Esophagus muscularis mucosa (tissue), 4 donors: ENCODE measurements around the gene TMEM95. TPM values are rescaled to one million over a fixed set of nuclear protein-coding genes. Genes with fewer than 3 reads are reported as not detected.
"Not testable (repeated sequence)": the region's sequence is repeated elsewhere in the genome, so short reads cannot be mapped to it uniquely, and the experiment has no call there.

Experiments used
- DNase-seq: peaks from one replicate; pipeline ENCODE4 v3.0.0-alpha.2; 2017; ENCODE audit errors: extremely low spot score
- H3K27ac ChIP-seq, 4 donors: fragments of 200-600 bp; sonication (generic); replicated peaks in 1 of 4; 1 replicate in 3 of 4; 2 replicates in 1 of 4; pipeline ENCODE4 v1.5.1; 2016 to 2019; ENCODE audit warnings: mild to moderate bottlenecking in 1 of 4
- H3K27me3 ChIP-seq, 4 donors: fragments of 200-600 bp; sonication (generic); one replicate each; pipeline versions ENCODE4 v1.5.1 to v1.6.0; 2016 to 2019
- H3K36me3 ChIP-seq, 4 donors: fragments of 200-600 bp; sonication (generic); one replicate each; pipeline ENCODE4 v1.5.1; 2016 to 2019
- H3K4me1 ChIP-seq, 4 donors: fragments of 200-600 bp; sonication (generic); one replicate each; pipeline ENCODE4 v1.5.1; 2016 to 2019
- H3K4me3 ChIP-seq, 4 donors: fragments of 200-600 bp; sonication (generic); 1 replicate in 2 of 4; 2 replicates in 2 of 4; pipeline ENCODE4 v1.5.1; 2016 to 2019; ENCODE audit warnings: mild to moderate bottlenecking in 4 of 4, moderate library complexity in 1 of 4
- H3K9me3 ChIP-seq, 4 donors: fragments of 200-600 bp; sonication (generic); 1 replicate in 3 of 4; 2 replicates in 1 of 4; pipeline ENCODE4 v1.5.1; 2016 to 2019
- CTCF ChIP-seq, 3 experiments: fragments of 200-600 bp in 2 of 3; fragments of 450-650 bp in 1 of 3; sonication (generic) in 2 of 3; IDR thresholded peaks; one replicate each; pipeline ENCODE4 v1.5.1; 2017 to 2019; ENCODE audit warnings: antibody characterized with exemption in 3 of 3, mild to moderate bottlenecking in 2 of 3, moderate library complexity in 1 of 3
- EP300 ChIP-seq: sonication (generic); formaldehyde crosslinking; IDR thresholded peaks from one replicate; pipeline ENCODE4 v1.6.1; 2017; ENCODE audit warnings: antibody characterized with exemption
- POLR2A ChIP-seq: fragments of 450-650 bp; IDR thresholded peaks from one replicate; pipeline ENCODE4 v1.6.1; 2017; ENCODE audit warnings: antibody characterized with exemption, moderate library complexity, mild to moderate bottlenecking, low read depth
- POLR2AphosphoS5 ChIP-seq, 2 donors: sonication (generic); formaldehyde crosslinking; IDR thresholded peaks; one replicate each; pipeline ENCODE4 v1.6.1; 2017; ENCODE audit warnings: antibody characterized with exemption in 2 of 2
- WGBS: methylation state at CpG from one replicate; pipeline ENCODE4 v1.1.5; 2018; 5-methylcytosine and 5-hydroxymethylcytosine counted together
- intact Hi-C: fragments of 100-400 bp; cut with DNase I; formaldehyde crosslinking; loops from one replicate; pipeline ENCODE4 v1.15.1; 2023
- total RNA-seq, 4 donors: library from RNA; depleted of rRNA; stranded (reverse); fragments of >200 nt; gene quantifications; one replicate each; pipeline versions ENCODE4 v1.1.0 to v1.2.1, GENCODE V29; 2016

TMEM95 gene
- total RNA-seq, 4 donors from 2014 or later: 0.42 TPM; not detected in 3

DNA sequence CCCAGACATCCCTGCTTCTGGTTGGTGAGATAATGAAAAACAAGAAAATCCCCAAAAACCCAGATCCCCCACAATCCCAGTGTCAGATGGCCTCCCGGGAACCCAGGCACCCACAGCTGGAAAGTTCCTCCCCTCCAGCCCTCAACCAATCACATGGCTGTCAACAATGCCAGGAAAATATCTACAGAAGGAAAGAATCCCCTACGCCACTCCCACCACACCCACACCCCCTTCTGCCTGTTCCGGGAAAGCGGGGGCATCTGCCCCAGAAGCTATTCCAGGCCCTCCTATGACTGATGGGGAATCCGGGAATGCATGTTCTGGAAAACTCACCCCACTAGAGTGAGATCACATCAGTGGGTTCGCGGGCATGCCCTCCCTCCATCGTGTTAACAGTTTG is 1.8 kb downstream of the TMEM95 start:
- no peaks in the 10 kb centered on the region for H3K9me3 ChIP-seq
- no peak for TF ChIP-seq CTCF (IDR thresholded peaks at IDR 0.05)
- no peak for TF ChIP-seq POLR2A
- TF ChIP-seq EP300: no peak
- TF ChIP-seq POLR2AphosphoS5 (IDR thresholded peaks at IDR 0.05): peak in 1 of 2 donors; percentile 24
- peaks cover 15 to 44% (median 43%) of the 10 kb centered on the region in 4 donors for H3K4me1 ChIP-seq
- peak overlapping the region; percentile 11 to 75 (median 36) for H3K27ac ChIP-seq
- intact Hi-C loops: loop anchor here (2.0 kb wide), 1 partner anchor 80 kb away; no protein-coding TSS in a partner anchor
- no peak for DNase-seq
- H3K4me3 ChIP-seq: peak overlapping the region in 2 of 4 donors; percentile 13 to 23
- WGBS: 62% methylated on average over 8 of the region's 8 CpGs
- H3K36me3 ChIP-seq: no peaks in the 10 kb centered on the region
- H3K27me3 ChIP-seq: no peaks in the 10 kb centered on the region

DNA sequence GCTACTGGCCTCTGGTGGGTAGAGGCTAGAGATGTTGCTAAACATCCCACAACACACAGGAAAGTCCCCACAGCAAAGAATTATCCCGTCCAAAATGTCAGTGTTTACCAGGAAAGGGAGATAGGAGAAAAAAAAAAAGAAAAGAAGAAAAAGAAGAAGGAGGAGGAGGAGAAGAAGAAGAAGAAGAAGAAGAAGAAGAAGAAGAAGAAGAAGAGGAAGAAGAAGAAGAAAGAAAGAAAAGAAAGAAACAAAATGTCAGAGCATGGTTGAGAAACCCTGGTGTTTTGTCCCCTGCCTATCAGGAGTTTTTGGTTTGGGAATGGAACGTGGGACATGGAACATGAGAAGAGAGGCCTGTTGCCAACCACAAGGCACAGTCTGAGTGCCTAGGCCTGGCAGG is 2.4 kb downstream of the TMEM95 start:
- Histone ChIP-seq H3K27ac (peak overlapping the region in 3 of 4 donors; percentile 11 to 59 (median 19)), H3K27me3 (no peaks in the 10 kb centered on the region), H3K36me3 (no peaks in the 10 kb centered on the region), H3K4me1 (peaks cover 14 to 42% (median 40%) of the 10 kb centered on the region in 4 donors), H3K4me3 (no peak overlapping the region), H3K9me3 (no peaks in the 10 kb centered on the region)
- DNase-seq: no peak
- intact Hi-C loops: loop anchor here (2.0 kb wide), 1 partner anchor 79 kb away; no protein-coding TSS in a partner anchor
- whole genome bisulfite sequencing: 76% methylated on average over 2 of the region's 2 CpGs
- TF ChIP-seq POLR2A (no peak), EP300 (no peak), POLR2AphosphoS5 (IDR thresholded peaks at IDR 0.05) (no peak), CTCF (IDR thresholded peaks at IDR 0.05) (no peak)

DNA sequence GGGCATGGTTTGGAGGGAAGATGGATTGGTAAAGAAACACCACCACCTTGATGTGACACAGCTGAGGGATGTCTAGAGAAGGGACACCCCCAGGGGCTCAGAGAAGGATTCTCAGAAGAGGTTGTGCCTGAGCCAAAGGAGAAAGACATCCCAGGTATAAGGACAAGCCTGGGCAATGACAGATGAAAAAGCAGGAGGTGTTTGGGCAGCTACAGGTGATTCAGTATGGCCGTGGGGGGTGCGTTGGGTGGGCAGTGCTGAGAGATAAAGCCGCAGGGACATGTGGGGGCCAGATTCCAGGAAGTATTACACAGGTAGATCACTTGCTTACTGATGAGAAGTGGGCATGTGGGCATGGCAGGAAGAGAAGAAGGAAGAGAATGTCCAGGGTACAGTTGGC is 7.0 kb downstream of the TMEM95 start:
- no peak overlapping the region for H3K27ac ChIP-seq
- H3K4me1 ChIP-seq: no peaks in the 10 kb centered on the region
- TF ChIP-seq POLR2AphosphoS5 (IDR thresholded peaks at IDR 0.05) (no peak), CTCF (IDR thresholded peaks at IDR 0.05) (no peak), EP300 (no peak), POLR2A (no peak)
- DNase-seq: no peak
- intact Hi-C loops: no loop called here
- no peaks in the 10 kb centered on the region for H3K36me3 ChIP-seq
- no peaks in the 10 kb centered on the region for H3K9me3 ChIP-seq
- no peaks in the 10 kb centered on the region for H3K27me3 ChIP-seq
- no peak overlapping the region for H3K4me3 ChIP-seq
- WGBS: 69% methylated on average over 3 of the region's 3 CpGs

DNA sequence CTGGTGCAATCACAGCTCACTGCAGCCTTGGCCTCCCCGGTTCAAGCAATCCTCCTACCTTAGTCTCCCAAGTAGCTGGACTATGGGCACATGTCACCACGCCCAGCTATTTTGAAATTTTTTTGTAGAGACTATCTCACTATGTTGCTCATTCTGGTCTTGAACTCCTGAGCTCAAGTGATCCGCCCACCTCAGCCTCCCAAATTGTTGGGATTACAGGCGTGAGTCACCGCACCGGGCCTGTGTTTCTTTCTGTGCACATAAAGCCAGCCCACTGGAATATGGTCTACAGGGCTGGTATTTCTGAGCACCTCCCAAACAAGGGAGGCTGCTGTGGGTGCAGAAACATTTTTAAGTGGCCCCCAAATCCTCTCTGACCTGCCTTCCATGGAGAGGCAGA is 8.4 kb downstream of the TMEM95 start:
- Histone ChIP-seq H3K4me1 (no peaks in the 10 kb centered on the region), H3K9me3 (no peaks in the 10 kb centered on the region), H3K4me3 (no peak overlapping the region), H3K27ac (no peak overlapping the region), H3K27me3 (no peaks in the 10 kb centered on the region), H3K36me3 (no peaks in the 10 kb centered on the region)
- 94% methylated on average over 6 of the region's 6 CpGs for WGBS
- TF ChIP-seq POLR2AphosphoS5 (IDR thresholded peaks at IDR 0.05) (no peak), CTCF (IDR thresholded peaks at IDR 0.05) (no peak), POLR2A (no peak), EP300 (no peak)
- no peak for DNase-seq
- intact Hi-C loops: no loop called here

- intact Hi-C loops, H3K4me1 ChIP-seq, H3K27ac ChIP-seq, H3K36me3 ChIP-seq, DNase-seq, H3K4me3 ChIP-seq, H3K27me3 ChIP-seq, H3K9me3 ChIP-seq: not testable (repeated sequence)
- WGBS: 91% methylated on average over 5 of the region's 7 CpGs
These were observed 11.0 kb downstream of the TMEM95 start for GRCh38 chr17:7365963-7366362.
